ENCODE measurements around the gene TTC17.
"Not testable (repeated sequence)": the region's sequence is repeated elsewhere in the genome, so short reads cannot be mapped to it uniquely, and the experiment has no call there.

TTC17 gene

GRCh38 chr11:43378897-43379296, 20.2 kb downstream of the TTC17 start:
- TF ChIP-seq POLR2AphosphoS5 (IDR thresholded peaks at IDR 0.05; ENCODE audit: low read depth, low read length) (no peak), SPI1 (IDR thresholded peaks at IDR 0.05; ENCODE audit: low read depth, low read length) (no peak), POLR2A (IDR thresholded peaks at IDR 0.05; ENCODE audit: low read depth, low read length) (no peak), PAX5 (IDR thresholded peaks at IDR 0.05; ENCODE audit: insufficient read depth, low read length, severe bottlenecking) (no peak), POU2F2 (IDR thresholded peaks at IDR 0.05; ENCODE audit: low read depth, low read length) (no peak), TAF1 (IDR thresholded peaks at IDR 0.05; ENCODE audit: low read depth, low read length) (no peak)

GRCh38 chr11:43381802-43382201, 23.1 kb downstream of the TTC17 start:
- no peak for DNase-seq (ENCODE audit: insufficient read length, low spot score)
- FAIRE-seq: no peak
- no peak for TF ChIP-seq POLR2A (IDR thresholded peaks at IDR 0.05; ENCODE audit: low read depth, low read length)
- no peak for TF ChIP-seq POU2F2 (IDR thresholded peaks at IDR 0.05; ENCODE audit: low read depth, low read length)
- TF ChIP-seq TAF1 (IDR thresholded peaks at IDR 0.05; ENCODE audit: low read depth, low read length): no peak
- TF ChIP-seq SPI1 (IDR thresholded peaks at IDR 0.05; ENCODE audit: low read depth, low read length): no peak
- no peak for TF ChIP-seq PAX5 (IDR thresholded peaks at IDR 0.05; ENCODE audit: insufficient read depth, low read length, severe bottlenecking)
- TF ChIP-seq POLR2AphosphoS5 (IDR thresholded peaks at IDR 0.05; ENCODE audit: low read depth, low read length): no peak

More at GRCh38 chr11:43378897-43379296, 20.2 kb downstream of the TTC17 start:
- DNase-seq (ENCODE audit: insufficient read length, low spot score) (no peak), FAIRE-seq (no peak)

- TF ChIP-seq POLR2AphosphoS5 (IDR thresholded peaks at IDR 0.05; ENCODE audit: low read depth, low read length) (no peak), POU2F2 (IDR thresholded peaks at IDR 0.05; ENCODE audit: low read depth, low read length) (no peak), SPI1 (IDR thresholded peaks at IDR 0.05; ENCODE audit: low read depth, low read length) (no peak), TAF1 (IDR thresholded peaks at IDR 0.05; ENCODE audit: low read depth, low read length) (no peak), PAX5 (IDR thresholded peaks at IDR 0.05; ENCODE audit: insufficient read depth, low read length, severe bottlenecking) (no peak), POLR2A (IDR thresholded peaks at IDR 0.05; ENCODE audit: low read depth, low read length) (no peak)
- DNase-seq (ENCODE audit: insufficient read length, low spot score): no peak
- FAIRE-seq: no peak
Measured at GRCh38 chr11:43382614-43383013, 23.9 kb downstream of the TTC17 start.

GRCh38 chr11:43384393-43384792, 25.7 kb downstream of the TTC17 start:
- TF ChIP-seq PAX5 (IDR thresholded peaks at IDR 0.05; ENCODE audit: insufficient read depth, low read length, severe bottlenecking) (no peak), TAF1 (IDR thresholded peaks at IDR 0.05; ENCODE audit: low read depth, low read length) (no peak)
- DNase-seq (ENCODE audit: insufficient read length, low spot score) (no peak), FAIRE-seq (no peak)

- DNase-seq (ENCODE audit: insufficient read length, low spot score): no peak
- TF ChIP-seq SPI1 (IDR thresholded peaks at IDR 0.05; ENCODE audit: low read depth, low read length) (no peak), TAF1 (IDR thresholded peaks at IDR 0.05; ENCODE audit: low read depth, low read length) (no peak), POU2F2 (IDR thresholded peaks at IDR 0.05; ENCODE audit: low read depth, low read length) (no peak), POLR2AphosphoS5 (IDR thresholded peaks at IDR 0.05; ENCODE audit: low read depth, low read length) (no peak), POLR2A (IDR thresholded peaks at IDR 0.05; ENCODE audit: low read depth, low read length) (no peak), PAX5 (IDR thresholded peaks at IDR 0.05; ENCODE audit: insufficient read depth, low read length, severe bottlenecking) (no peak)
- no peak for FAIRE-seq
Measured at GRCh38 chr11:43392713-43393112, 34.0 kb downstream of the TTC17 start.

- FAIRE-seq (no peak), DNase-seq (ENCODE audit: insufficient read length, low spot score) (no peak)
- TF ChIP-seq POLR2AphosphoS5 (IDR thresholded peaks at IDR 0.05; ENCODE audit: low read depth, low read length): no peak
- no peak for TF ChIP-seq SPI1 (IDR thresholded peaks at IDR 0.05; ENCODE audit: low read depth, low read length)
- no peak for TF ChIP-seq TAF1 (IDR thresholded peaks at IDR 0.05; ENCODE audit: low read depth, low read length)
- no peak for TF ChIP-seq PAX5 (IDR thresholded peaks at IDR 0.05; ENCODE audit: insufficient read depth, low read length, severe bottlenecking)
- TF ChIP-seq POU2F2 (IDR thresholded peaks at IDR 0.05; ENCODE audit: low read depth, low read length): no peak
- TF ChIP-seq POLR2A (IDR thresholded peaks at IDR 0.05; ENCODE audit: low read depth, low read length): no peak
Measured at GRCh38 chr11:43393765-43394355, 35.1 kb downstream of the TTC17 start.

GRCh38 chr11:43396617-43397016, 37.9 kb downstream of the TTC17 start:
- no peak for DNase-seq (ENCODE audit: insufficient read length, low spot score)
- TF ChIP-seq POLR2AphosphoS5 (IDR thresholded peaks at IDR 0.05; ENCODE audit: low read depth, low read length) (no peak), POLR2A (IDR thresholded peaks at IDR 0.05; ENCODE audit: low read depth, low read length) (no peak), TAF1 (IDR thresholded peaks at IDR 0.05; ENCODE audit: low read depth, low read length) (no peak), SPI1 (IDR thresholded peaks at IDR 0.05; ENCODE audit: low read depth, low read length) (no peak), POU2F2 (IDR thresholded peaks at IDR 0.05; ENCODE audit: low read depth, low read length) (no peak), PAX5 (IDR thresholded peaks at IDR 0.05; ENCODE audit: insufficient read depth, low read length, severe bottlenecking) (no peak)
- no peak for FAIRE-seq

GRCh38 chr11:43397251-43397650, 38.5 kb downstream of the TTC17 start:
- no peak for TF ChIP-seq SPI1 (IDR thresholded peaks at IDR 0.05; ENCODE audit: low read depth, low read length)
- peak; percentile 41 for FAIRE-seq

GRCh38 chr11:43399983-43400630, 41.4 kb downstream of the TTC17 start:
- no peak for TF ChIP-seq POU2F2 (IDR thresholded peaks at IDR 0.05; ENCODE audit: low read depth, low read length)
- TF ChIP-seq SPI1 (IDR thresholded peaks at IDR 0.05; ENCODE audit: low read depth, low read length): no peak
- no peak for TF ChIP-seq POLR2AphosphoS5 (IDR thresholded peaks at IDR 0.05; ENCODE audit: low read depth, low read length)
- no peak for TF ChIP-seq PAX5 (IDR thresholded peaks at IDR 0.05; ENCODE audit: insufficient read depth, low read length, severe bottlenecking)
- no peak for TF ChIP-seq TAF1 (IDR thresholded peaks at IDR 0.05; ENCODE audit: low read depth, low read length)
- TF ChIP-seq POLR2A (IDR thresholded peaks at IDR 0.05; ENCODE audit: low read depth, low read length): no peak
- DNase-seq (ENCODE audit: insufficient read length, low spot score) (no peak), FAIRE-seq (no peak)

More at GRCh38 chr11:43397251-43397650, 38.5 kb downstream of the TTC17 start:
- DNase-seq (ENCODE audit: insufficient read length, low spot score): no peak

GRCh38 chr11:43401252-43401651, 42.5 kb downstream of the TTC17 start:
- DNase-seq (ENCODE audit: insufficient read length, low spot score) (no peak), FAIRE-seq (no peak)
- TF ChIP-seq TAF1 (IDR thresholded peaks at IDR 0.05; ENCODE audit: low read depth, low read length) (no peak), SPI1 (IDR thresholded peaks at IDR 0.05; ENCODE audit: low read depth, low read length) (no peak), POLR2A (IDR thresholded peaks at IDR 0.05; ENCODE audit: low read depth, low read length) (no peak), POU2F2 (IDR thresholded peaks at IDR 0.05; ENCODE audit: low read depth, low read length) (no peak), POLR2AphosphoS5 (IDR thresholded peaks at IDR 0.05; ENCODE audit: low read depth, low read length) (no peak), PAX5 (IDR thresholded peaks at IDR 0.05; ENCODE audit: insufficient read depth, low read length, severe bottlenecking) (no peak)

- not testable (repeated sequence) for DNase-seq (ENCODE audit: insufficient read length, low spot score); FAIRE-seq
Measured at GRCh38 chr11:43401811-43402210, 43.1 kb downstream of the TTC17 start.

Measured in GM12891 (cell line).